ENCODE results near the gene ACOXL. TPM values are rescaled to one million over a fixed set of nuclear protein-coding genes. Genes with fewer than 3 reads are reported as not detected.

ACOXL gene
- total RNA-seq, 2 donors from 2014 or later = not detected

DNA sequence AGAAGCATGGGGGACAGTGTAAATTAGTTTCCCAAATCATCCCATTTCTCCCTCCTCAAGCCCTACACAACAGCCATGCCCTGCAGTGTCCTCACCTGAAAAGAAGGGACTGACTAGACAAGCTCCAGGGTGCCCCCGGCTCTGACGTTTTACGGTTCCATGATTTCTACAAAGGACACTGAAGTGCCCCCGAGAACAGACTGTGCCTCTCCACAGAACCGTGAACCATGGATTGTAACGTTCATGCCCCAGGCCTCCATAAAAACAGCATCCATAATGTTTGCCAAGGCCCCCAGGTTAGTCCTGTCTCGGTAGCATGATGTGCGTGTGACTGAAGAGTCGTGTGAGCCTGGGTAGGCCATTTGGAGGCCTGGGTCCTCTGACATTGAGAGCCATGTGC is 7.0 kb upstream of the ACOXL start:
- Histone ChIP-seq H3K27me3 (replicated peaks; ENCODE audit: insufficient read depth) (no peaks in the 10 kb centered on the region), H3K36me3 (no peaks in the 10 kb centered on the region), H3K9me3 (no peaks in the 10 kb centered on the region), H3K27ac (no peak overlapping the region), H3K4me1 (ENCODE audit: control insufficient read depth in 1 of 2, low read depth in 2 of 2) (no peaks in the 10 kb centered on the region), H3K4me3 (no peak overlapping the region)
- ATAC-seq (ENCODE audit: insufficient number of reproducible peaks, low FRiP score, low read depth) = no peak
- DNase-seq (ENCODE audit: low spot score) = no peak
- TF ChIP-seq, protein P1, sequence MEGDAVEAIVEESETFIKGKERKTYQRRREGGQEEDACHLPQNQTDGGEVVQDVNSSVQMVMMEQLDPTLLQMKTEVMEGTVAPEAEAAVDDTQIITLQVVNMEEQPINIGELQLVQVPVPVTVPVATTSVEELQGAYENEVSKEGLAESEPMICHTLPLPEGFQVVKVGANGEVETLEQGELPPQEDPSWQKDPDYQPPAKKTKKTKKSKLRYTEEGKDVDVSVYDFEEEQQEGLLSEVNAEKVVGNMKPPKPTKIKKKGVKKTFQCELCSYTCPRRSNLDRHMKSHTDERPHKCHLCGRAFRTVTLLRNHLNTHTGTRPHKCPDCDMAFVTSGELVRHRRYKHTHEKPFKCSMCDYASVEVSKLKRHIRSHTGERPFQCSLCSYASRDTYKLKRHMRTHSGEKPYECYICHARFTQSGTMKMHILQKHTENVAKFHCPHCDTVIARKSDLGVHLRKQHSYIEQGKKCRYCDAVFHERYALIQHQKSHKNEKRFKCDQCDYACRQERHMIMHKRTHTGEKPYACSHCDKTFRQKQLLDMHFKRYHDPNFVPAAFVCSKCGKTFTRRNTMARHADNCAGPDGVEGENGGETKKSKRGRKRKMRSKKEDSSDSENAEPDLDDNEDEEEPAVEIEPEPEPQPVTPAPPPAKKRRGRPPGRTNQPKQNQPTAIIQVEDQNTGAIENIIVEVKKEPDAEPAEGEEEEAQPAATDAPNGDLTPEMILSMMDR (IDR thresholded peaks at IDR 0.05) = no peak

DNA sequence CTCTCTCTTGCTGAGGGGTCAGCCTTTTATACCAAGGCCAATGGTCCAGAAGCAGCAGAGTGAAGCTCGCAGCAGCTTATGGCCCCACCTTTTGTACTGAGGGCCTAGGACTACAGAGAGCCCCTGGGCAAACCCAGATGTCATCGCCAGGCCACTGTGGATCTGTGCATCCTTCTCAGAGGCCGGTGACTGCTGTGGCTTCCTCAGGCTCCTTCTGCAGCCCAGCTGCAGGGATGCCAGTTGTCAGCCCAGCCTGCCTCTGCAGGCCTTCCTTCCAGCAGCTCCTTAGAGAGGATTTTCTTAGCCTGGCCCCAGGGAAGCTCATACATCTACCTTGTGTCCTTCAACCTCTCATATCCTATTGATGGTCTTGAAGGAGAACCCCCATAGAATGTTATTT is 6.5 kb upstream of the ACOXL start:
- no peak for DNase-seq (ENCODE audit: low spot score)
- H3K4me1 ChIP-seq (ENCODE audit: control insufficient read depth in 1 of 2, low read depth in 2 of 2) = no peaks in the 10 kb centered on the region
- H3K27ac ChIP-seq = no peak overlapping the region
- no peaks in the 10 kb centered on the region for H3K9me3 ChIP-seq
- ATAC-seq (ENCODE audit: insufficient number of reproducible peaks, low FRiP score, low read depth) = no peak
- H3K27me3 ChIP-seq (replicated peaks; ENCODE audit: insufficient read depth) = no peaks in the 10 kb centered on the region
- no peak overlapping the region for H3K4me3 ChIP-seq
- no peaks in the 10 kb centered on the region for H3K36me3 ChIP-seq
- TF ChIP-seq, protein P1 (IDR thresholded peaks at IDR 0.05) = no peak

DNA sequence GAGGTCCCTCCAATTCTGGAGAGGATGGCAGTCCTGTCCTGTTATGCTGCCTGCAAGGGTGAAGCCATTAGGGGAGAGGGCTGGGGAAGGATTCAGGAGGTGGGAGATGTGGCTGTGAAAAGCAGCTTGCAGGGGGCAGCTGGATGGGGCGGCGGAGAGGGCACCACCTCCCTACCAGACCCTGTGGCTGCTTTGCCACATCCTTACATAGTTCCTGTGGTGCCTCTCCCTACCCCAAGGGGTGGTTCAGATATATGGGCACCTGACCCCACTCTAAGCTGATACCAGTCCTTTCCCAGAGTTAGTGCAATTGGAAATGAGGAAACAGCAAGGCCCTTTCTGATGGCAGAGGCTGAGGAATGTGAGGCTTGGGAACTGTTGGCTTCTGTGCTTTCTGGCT is 6.1 kb upstream of the ACOXL start:
- no peak for ATAC-seq (ENCODE audit: insufficient number of reproducible peaks, low FRiP score, low read depth)
- H3K36me3 ChIP-seq = no peaks in the 10 kb centered on the region
- TF ChIP-seq, protein P1 (IDR thresholded peaks at IDR 0.05) = no peak
- H3K4me1 ChIP-seq (ENCODE audit: control insufficient read depth in 1 of 2, low read depth in 2 of 2) = no peaks in the 10 kb centered on the region
- H3K4me3 ChIP-seq = no peak overlapping the region
- no peaks in the 10 kb centered on the region for H3K27me3 ChIP-seq (replicated peaks; ENCODE audit: insufficient read depth)
- H3K9me3 ChIP-seq = no peaks in the 10 kb centered on the region
- H3K27ac ChIP-seq = no peak overlapping the region
- no peak for DNase-seq (ENCODE audit: low spot score)

DNA sequence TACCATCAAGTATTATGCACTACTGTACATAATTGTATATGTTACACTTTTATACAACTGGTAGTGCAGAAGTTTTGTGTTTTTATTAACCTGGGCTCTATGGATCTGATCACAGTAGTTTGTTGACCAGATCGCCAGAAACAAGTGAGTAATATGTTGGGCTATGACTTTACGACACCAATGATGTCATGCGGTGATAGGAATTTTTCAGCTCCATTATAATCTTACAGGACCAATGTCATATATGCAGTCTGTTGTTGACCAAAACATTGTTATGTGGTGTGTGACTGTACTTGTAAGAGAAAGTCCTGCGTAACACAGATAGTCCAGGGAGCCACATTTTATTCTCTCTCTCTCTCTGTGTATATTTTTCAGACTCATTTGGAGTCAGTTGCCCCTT is 4.5 kb upstream of the ACOXL start:
- no peak for ATAC-seq (ENCODE audit: insufficient number of reproducible peaks, low FRiP score, low read depth)
- H3K27me3 ChIP-seq (replicated peaks; ENCODE audit: insufficient read depth) = no peaks in the 10 kb centered on the region
- TF ChIP-seq, protein P1 (IDR thresholded peaks at IDR 0.05) = no peak
- H3K27ac ChIP-seq = no peak overlapping the region
- no peak for DNase-seq (ENCODE audit: low spot score)
- no peaks in the 10 kb centered on the region for H3K36me3 ChIP-seq
- peaks cover 0 to 8% of the 10 kb centered on the region in 2 donors for H3K4me1 ChIP-seq (ENCODE audit: control insufficient read depth in 1 of 2, low read depth in 2 of 2)
- H3K4me3 ChIP-seq = no peak overlapping the region
- H3K9me3 ChIP-seq = no peaks in the 10 kb centered on the region

DNA sequence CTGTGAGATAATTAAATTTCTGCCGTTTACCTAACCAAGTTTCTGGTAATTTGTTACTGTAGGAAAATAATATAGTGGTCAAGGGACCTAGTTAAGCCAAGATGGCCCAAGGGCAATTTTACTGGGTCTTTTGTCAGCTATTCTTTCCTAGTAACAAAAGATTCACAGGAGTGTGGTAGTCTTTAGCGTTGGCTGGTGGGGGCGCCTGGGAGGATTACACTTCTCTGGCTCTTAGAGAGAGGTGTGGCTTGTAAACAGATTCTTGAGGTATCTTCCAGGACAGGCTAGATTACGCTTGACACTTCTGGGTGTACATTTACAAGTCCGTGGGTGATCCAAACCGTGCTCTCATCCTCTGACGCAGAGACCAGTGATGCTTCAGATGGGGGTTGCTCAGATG is 3.3 kb upstream of the ACOXL start:
- Histone ChIP-seq H3K36me3 (no peaks in the 10 kb centered on the region), H3K9me3 (no peaks in the 10 kb centered on the region), H3K4me1 (ENCODE audit: control insufficient read depth in 1 of 2, low read depth in 2 of 2) (peaks cover 0 to 14% of the 10 kb centered on the region in 2 donors), H3K27ac (no peak overlapping the region), H3K4me3 (no peak overlapping the region), H3K27me3 (replicated peaks; ENCODE audit: insufficient read depth) (peaks cover 5% of the 10 kb centered on the region)
- ATAC-seq (ENCODE audit: insufficient number of reproducible peaks, low FRiP score, low read depth) = no peak
- TF ChIP-seq, protein P1 (IDR thresholded peaks at IDR 0.05) = no peak
- no peak for DNase-seq (ENCODE audit: low spot score)

Data from thoracic aorta (tissue), 2 donors.